Lower lobe of right lung (tissue), 2 donors: ENCODE measurements around the gene ICA1L. TPM values are rescaled to one million over a fixed set of nuclear protein-coding genes. Genes with fewer than 3 reads are reported as not detected.
A peak's percentile ranks its signal among the peaks of the same experiment; 100 is the strongest.
"Not testable (repeated sequence)": the region's sequence is repeated elsewhere in the genome, so short reads cannot be mapped to it uniquely, and the experiment has no call there.

Experiments used
- ATAC-seq, 2 donors: fragments of 200-7000 bp; cut with Tn5 transposase; one replicate each; pipeline ENCODE4 v1.9.1; 2020 to 2022; ENCODE audit warnings: mild to moderate bottlenecking in 2 of 2, moderate library complexity in 2 of 2
- DNase-seq: peaks from one replicate; pipeline ENCODE4 v3.0.0-alpha.2; 2020
- H3K27ac ChIP-seq: fragments of 200-600 bp; one replicate; pipeline ENCODE4 v1.8.0; 2022
- H3K27me3 ChIP-seq: fragments of 200-600 bp; one replicate; pipeline ENCODE4 v1.8.0; 2022; ENCODE audit warnings: low read depth
- H3K36me3 ChIP-seq: fragments of 200-600 bp; one replicate; pipeline ENCODE4 v1.8.0; 2022; ENCODE audit warnings: mild to moderate bottlenecking
- H3K4me1 ChIP-seq: fragments of 200-600 bp; one replicate; pipeline ENCODE4 v1.8.0; 2022
- H3K4me3 ChIP-seq: fragments of 200-600 bp; one replicate; pipeline ENCODE4 v1.8.0; 2022; ENCODE audit warnings: mild to moderate bottlenecking
- H3K9me3 ChIP-seq: fragments of 200-600 bp; one replicate; pipeline ENCODE4 v1.8.0; 2022
- intact Hi-C: fragments of 100-400 bp; cut with DNase I; formaldehyde crosslinking; loops from one replicate; pipeline ENCODE4 v1.11.0; 2022
- total RNA-seq: library from RNA; stranded (reverse); fragmentation: NEBNext Ultra II Directional; extraction: Animal tissue kit (Norgen Biotek cat#: 25700); gene quantifications from one replicate; pipeline ENCODE4 v1.2.1, GENCODE V29; 2021
- TF ChIP-seq, protein P1 (sequence below): fragments of 200-600 bp; IDR thresholded peaks from one replicate; pipeline ENCODE4 v1.8.0; 2022; ENCODE audit warnings: antibody characterized with exemption, mild to moderate bottlenecking
- donor health status: DM: no; HTN: yes; CAD: no; lungs with severe emphysema.

The ICA1L gene
- total RNA-seq, 1 donor from 2014 or later, result 5.6 TPM

DNA sequence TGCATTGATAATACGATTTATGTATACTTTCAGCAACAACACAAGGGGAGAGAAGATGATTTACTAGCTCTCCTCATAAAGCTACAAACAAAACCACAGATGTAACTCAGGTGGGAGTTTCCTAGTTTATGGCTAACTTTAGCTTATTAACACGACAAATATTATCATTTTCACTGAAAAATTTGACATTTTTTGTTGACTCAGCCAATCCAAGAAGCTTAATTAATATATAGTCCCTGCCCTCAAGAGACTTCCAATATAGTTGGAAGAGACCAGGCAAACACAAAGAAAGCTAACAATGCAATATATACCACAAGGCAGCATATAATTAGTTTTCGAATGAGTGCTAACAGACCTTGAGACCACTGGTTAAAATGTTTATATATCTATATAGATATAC, 39.1 kb upstream of the ICA1L start:
- H3K27me3 ChIP-seq, result no peaks in the 10 kb centered on the region
- peak overlapping the region; percentile 63 for H3K4me3 ChIP-seq
- H3K9me3 ChIP-seq, result no peaks in the 10 kb centered on the region
- H3K4me1 ChIP-seq, result peaks cover 23% of the 10 kb centered on the region
- no peak overlapping the region for H3K27ac ChIP-seq
- DNase-seq, result no peak
- TF ChIP-seq, protein P1, sequence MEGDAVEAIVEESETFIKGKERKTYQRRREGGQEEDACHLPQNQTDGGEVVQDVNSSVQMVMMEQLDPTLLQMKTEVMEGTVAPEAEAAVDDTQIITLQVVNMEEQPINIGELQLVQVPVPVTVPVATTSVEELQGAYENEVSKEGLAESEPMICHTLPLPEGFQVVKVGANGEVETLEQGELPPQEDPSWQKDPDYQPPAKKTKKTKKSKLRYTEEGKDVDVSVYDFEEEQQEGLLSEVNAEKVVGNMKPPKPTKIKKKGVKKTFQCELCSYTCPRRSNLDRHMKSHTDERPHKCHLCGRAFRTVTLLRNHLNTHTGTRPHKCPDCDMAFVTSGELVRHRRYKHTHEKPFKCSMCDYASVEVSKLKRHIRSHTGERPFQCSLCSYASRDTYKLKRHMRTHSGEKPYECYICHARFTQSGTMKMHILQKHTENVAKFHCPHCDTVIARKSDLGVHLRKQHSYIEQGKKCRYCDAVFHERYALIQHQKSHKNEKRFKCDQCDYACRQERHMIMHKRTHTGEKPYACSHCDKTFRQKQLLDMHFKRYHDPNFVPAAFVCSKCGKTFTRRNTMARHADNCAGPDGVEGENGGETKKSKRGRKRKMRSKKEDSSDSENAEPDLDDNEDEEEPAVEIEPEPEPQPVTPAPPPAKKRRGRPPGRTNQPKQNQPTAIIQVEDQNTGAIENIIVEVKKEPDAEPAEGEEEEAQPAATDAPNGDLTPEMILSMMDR, result no peak
- no peak for ATAC-seq
- H3K36me3 ChIP-seq, result no peaks in the 10 kb centered on the region
- intact Hi-C loops, result no loop called here

DNA sequence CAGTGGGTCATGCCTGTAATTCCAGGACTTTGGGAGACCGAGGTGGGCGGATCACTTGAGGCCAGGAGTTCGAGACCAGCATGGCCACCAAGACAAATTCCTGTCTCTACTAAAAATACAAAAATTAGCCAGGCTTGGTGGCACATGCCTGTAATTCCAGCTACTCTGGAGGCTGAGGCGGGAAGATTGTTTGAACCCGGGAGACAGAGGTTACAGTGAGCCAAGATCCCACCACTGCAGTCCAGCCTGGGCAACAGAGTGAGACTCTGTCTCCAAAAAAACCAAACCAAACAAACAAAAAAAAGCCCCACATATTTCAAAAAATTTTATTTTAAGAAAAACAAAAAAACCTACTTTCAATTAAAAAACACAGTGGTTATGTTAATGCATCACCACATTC, 38.7 kb upstream of the ICA1L start:
- ATAC-seq, H3K36me3 ChIP-seq, H3K27me3 ChIP-seq, H3K9me3 ChIP-seq, DNase-seq, intact Hi-C loops, H3K27ac ChIP-seq: not testable (repeated sequence)
- Histone ChIP-seq H3K4me1 (peaks cover 23% of the 10 kb centered on the region), H3K4me3 (peak overlapping the region; percentile 63)

DNA sequence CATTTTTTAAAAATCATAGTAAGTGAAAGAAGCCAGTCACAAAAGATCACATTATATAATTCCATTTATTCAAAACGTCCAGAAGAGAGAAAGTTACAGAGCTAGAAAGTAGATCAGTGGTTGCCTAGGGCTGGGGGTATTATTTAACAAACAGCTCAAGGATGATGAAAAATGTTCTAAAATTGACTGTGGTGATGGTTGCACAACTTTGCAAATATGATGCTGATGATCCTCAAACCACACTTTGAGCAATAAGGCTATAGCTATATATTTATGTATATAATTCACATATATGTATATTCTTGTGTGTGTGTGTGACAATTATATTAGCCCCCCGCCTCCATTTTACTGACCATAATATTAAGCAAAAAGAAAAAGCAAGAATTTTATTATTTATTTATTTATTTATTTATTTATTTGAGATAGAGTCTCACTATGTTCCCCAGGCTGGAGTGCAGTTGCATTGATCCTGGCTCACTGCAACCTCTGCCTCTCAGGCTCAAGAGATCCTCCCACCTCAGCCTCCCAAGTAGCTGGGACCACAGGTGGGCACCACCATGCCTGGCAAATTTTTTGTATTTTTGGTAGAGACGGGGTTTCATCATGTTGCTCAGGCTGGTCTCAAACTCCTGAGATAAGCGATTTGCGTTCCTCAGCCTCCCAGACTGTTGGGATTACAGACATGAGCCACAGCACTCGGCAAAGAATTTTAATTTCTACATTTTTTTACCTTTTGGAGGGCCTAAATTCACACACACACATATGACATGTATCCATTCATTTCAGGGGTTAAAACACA, 38.0 kb upstream of the ICA1L start:
- intact Hi-C loops, result no loop called here
- no peak for ATAC-seq
- Histone ChIP-seq H3K36me3 (no peaks in the 10 kb centered on the region), H3K9me3 (no peaks in the 10 kb centered on the region), H3K4me1 (peaks cover 23% of the 10 kb centered on the region), H3K27ac (no peak overlapping the region), H3K4me3 (no peak overlapping the region), H3K27me3 (no peaks in the 10 kb centered on the region)
- no peak for DNase-seq
- TF ChIP-seq, protein P1, result no peak

DNA sequence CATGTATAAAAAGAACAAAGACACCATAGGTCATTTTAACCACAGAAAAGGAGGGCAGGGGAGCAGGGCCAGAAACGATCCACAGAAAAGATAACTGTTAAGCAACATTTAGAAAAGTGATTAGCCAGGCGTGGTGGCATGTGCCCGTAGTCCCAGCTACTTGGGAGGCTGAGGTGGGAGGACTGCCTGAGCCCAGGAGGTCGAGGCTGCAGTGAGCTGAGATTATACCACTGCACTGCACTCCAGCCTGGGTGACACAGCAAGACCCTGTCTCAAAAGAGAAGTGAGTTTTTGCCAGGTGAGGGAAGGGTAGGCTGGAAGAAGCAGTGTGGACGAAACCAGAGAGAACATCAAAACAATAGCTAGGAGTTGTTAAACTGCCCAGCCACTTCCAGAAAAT, 36.6 kb upstream of the ICA1L start:
- ATAC-seq, result no peak
- H3K36me3 ChIP-seq, result no peaks in the 10 kb centered on the region
- no peaks in the 10 kb centered on the region for H3K27me3 ChIP-seq
- peaks cover 19% of the 10 kb centered on the region for H3K4me1 ChIP-seq
- H3K4me3 ChIP-seq, result no peak overlapping the region
- no peak overlapping the region for H3K27ac ChIP-seq
- no peak for DNase-seq
- TF ChIP-seq, protein P1, result no peak
- intact Hi-C loops, result no loop called here
- peaks cover 3% of the 10 kb centered on the region for H3K9me3 ChIP-seq

GRCh38 chr2:202905507-202905906, 33.9 kb upstream of the ICA1L start:
- peaks cover 10% of the 10 kb centered on the region for H3K4me1 ChIP-seq
- intact Hi-C loops, ATAC-seq, H3K27me3 ChIP-seq, H3K27ac ChIP-seq, DNase-seq, H3K4me3 ChIP-seq, H3K36me3 ChIP-seq, H3K9me3 ChIP-seq: not testable (repeated sequence)

DNA sequence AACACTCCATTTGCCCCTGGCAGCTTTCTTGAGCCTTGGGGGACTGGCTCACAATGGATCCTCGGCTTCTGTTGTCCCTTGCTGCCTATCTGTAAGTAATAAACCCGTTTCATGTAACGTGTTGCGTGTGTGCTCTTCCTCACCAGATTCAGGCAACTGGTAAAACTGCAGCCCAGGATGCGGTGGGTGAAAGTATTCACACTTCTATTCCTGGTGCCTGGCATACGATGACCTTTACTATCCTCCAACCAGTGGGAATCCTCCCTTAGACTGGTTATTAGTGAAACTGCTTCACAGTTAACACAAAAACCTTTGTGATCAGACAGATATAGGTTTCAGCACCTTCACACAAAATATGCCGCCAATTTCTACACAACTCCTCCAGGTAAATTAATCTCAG, 13.6 kb upstream of the ICA1L start:
- Histone ChIP-seq H3K4me3 (no peak overlapping the region), H3K4me1 (no peaks in the 10 kb centered on the region), H3K27ac (no peak overlapping the region), H3K9me3 (no peaks in the 10 kb centered on the region), H3K27me3 (no peaks in the 10 kb centered on the region), H3K36me3 (peaks cover 54% of the 10 kb centered on the region)
- intact Hi-C loops, result no loop called here
- ATAC-seq (no peak), DNase-seq (no peak)
- TF ChIP-seq, protein P1, result no peak
